SK-N-SH (cell line): Measurements from ENCODE around the gene ZGPAT. TPM values are rescaled to one million over a fixed set of nuclear protein-coding genes. Genes with fewer than 3 reads are reported as not detected.

Experiments
- CTCF ChIA-PET: fragments of 300-600, 350-600 bp; formaldehyde crosslinking; extraction: SDS; loops from one replicate; lab custom pipeline; 2021; lab: Yijun Ruan, JAX
- POLR2A ChIA-PET: fragments of 350-600 bp; sonication (Branson Sonifier 250); formaldehyde crosslinking; extraction: SDS; loops from one replicate; lab custom pipeline; 2020; ENCODE audit warnings: antibody characterized with exemption, inconsistent platforms; lab: Yijun Ruan, JAX
- DNase-seq: peaks from one replicate; pipeline ENCODE4 v3.0.0; 2012
- H2AFZ ChIP-seq: fragments of 200-600 bp; sonication (generic); 2 replicates; pipeline ENCODE4 v1.8.1; 2016; ENCODE audit warnings: antibody characterized with exemption, mild to moderate bottlenecking, low read depth
- H3F3A ChIP-seq: fragments of 200-600 bp; sonication (generic); replicated peaks from 2 replicates; pipeline ENCODE3; 2016; ENCODE audit warnings: antibody characterized with exemption, mild to moderate bottlenecking; ENCODE audit not compliant: insufficient read depth
- H3K27ac ChIP-seq, 2 experiments: fragments of 200-500 bp in 1 of 2; fragments of 200-600 bp in 1 of 2; sonication (Bioruptor generic) in 1 of 2; sonication (generic), shearing (Covaris generic) in 1 of 2; 2 replicates each; pipeline versions ENCODE4 v1.5.1 to v1.6.1; 2014 to 2016; ENCODE audit warnings: low read depth in 2 of 2, inconsistent platforms in 1 of 2, low read length in 1 of 2, mild to moderate bottlenecking in 1 of 2, mixed read lengths in 1 of 2
- H3K27me3 ChIP-seq: fragments of 200-600 bp; sonication (generic), shearing (Covaris generic); 2 replicates; pipeline ENCODE4 v1.6.1; 2016; ENCODE audit warnings: mixed run types; ENCODE audit not compliant: insufficient read depth
- H3K36me3 ChIP-seq, 2 experiments: fragments of 200-500 bp in 1 of 2; fragments of 200-600 bp in 1 of 2; sonication (Bioruptor generic) in 1 of 2; sonication (generic) in 1 of 2; replicated peaks in 1 of 2; 2 replicates each; pipeline versions ENCODE3 to v1.5.1; 2014 to 2016; ENCODE audit warnings: low read length in 1 of 2, mild to moderate bottlenecking in 1 of 2; ENCODE audit not compliant: insufficient read depth in 2 of 2, control insufficient read depth in 1 of 2
- H3K4me1 ChIP-seq, 2 experiments: fragments of 200-500 bp in 1 of 2; fragments of 200-600 bp in 1 of 2; sonication (Bioruptor generic) in 1 of 2; sonication (generic), shearing (Covaris generic) in 1 of 2; 2 replicates each; pipeline versions ENCODE4 v1.5.1 to v1.6.1; 2014 to 2016; ENCODE audit warnings: low read depth in 1 of 2, low read length in 1 of 2, mixed run types in 1 of 2; ENCODE audit not compliant: insufficient read depth in 2 of 2, control insufficient read depth in 1 of 2
- H3K4me2 ChIP-seq: fragments of 200-600 bp; sonication (generic), shearing (Covaris generic); 2 replicates; pipeline ENCODE4 v1.6.1; 2017; ENCODE audit warnings: mixed run types
- H3K4me3 ChIP-seq, 2 experiments: fragments of 200-500 bp in 1 of 2; fragments of 200-600 bp in 1 of 2; sonication (Bioruptor generic) in 1 of 2; sonication (generic), shearing (Covaris generic) in 1 of 2; 2 replicates each; pipeline versions ENCODE4 v1.5.1 to v1.8.1; 2014 to 2016; ENCODE audit warnings: low read depth in 2 of 2, inconsistent platforms in 1 of 2, low read length in 1 of 2, mild to moderate bottlenecking in 1 of 2, mixed read lengths in 1 of 2, moderate library complexity in 1 of 2
- H3K79me2 ChIP-seq: fragments of 200-600 bp; sonication (generic); 2 replicates; pipeline ENCODE4 v1.8.1; 2017; ENCODE audit warnings: mild to moderate bottlenecking; ENCODE audit not compliant: insufficient read depth
- H3K9ac ChIP-seq: fragments of 200-600 bp; sonication (generic); 2 replicates; pipeline ENCODE4 v1.6.1; 2017; ENCODE audit warnings: mixed run types
- H3K9me2 ChIP-seq: fragments of 200-600 bp; sonication (generic); 2 replicates; pipeline ENCODE4 v1.6.1; 2017; ENCODE audit warnings: mixed run types
- H3K9me3 ChIP-seq: fragments of 200-600 bp; sonication (generic); 2 replicates; pipeline ENCODE4 v1.6.1; 2017; ENCODE audit warnings: mixed run types, mild to moderate bottlenecking, moderate library complexity
- H4K20me1 ChIP-seq: fragments of 200-600 bp; sonication (generic); 2 replicates; pipeline ENCODE4 v1.6.1; 2017; ENCODE audit warnings: mild to moderate bottlenecking, mixed run types; ENCODE audit not compliant: insufficient read depth
- EP300 ChIP-seq, 2 experiments: IDR thresholded peaks; 2 replicates each; pipeline versions ENCODE4 v1.4.0 to v1.6.1; 2012; ENCODE audit warnings: borderline replicate concordance in 1 of 2, low read depth in 1 of 2, low read length in 1 of 2
- EZH2phosphoT487 ChIP-seq: fragments of 200-600 bp; sonication (generic); IDR thresholded peaks from 2 replicates; pipeline ENCODE4 v1.6.1; 2017; ENCODE audit warnings: low read depth, mixed run types, mild to moderate bottlenecking, antibody characterized with exemption, moderate library complexity, borderline replicate concordance
- FOXM1 ChIP-seq: IDR thresholded peaks from 2 replicates; pipeline ENCODE4 v1.4.0; 2012; ENCODE audit warnings: low read depth, mild to moderate bottlenecking
- MEF2A ChIP-seq: IDR thresholded peaks from 2 replicates; pipeline ENCODE4 v1.4.0; 2012; ENCODE audit warnings: low read depth, borderline replicate concordance
- RAD21 ChIP-seq: IDR thresholded peaks from 2 replicates; pipeline ENCODE4 v1.6.1; 2012; ENCODE audit warnings: mild to moderate bottlenecking, low read length
- RCOR1 ChIP-seq: fragments of 150-350 bp; IDR thresholded peaks from 2 replicates; pipeline ENCODE4 v1.6.1; 2017; ENCODE audit warnings: antibody characterized with exemption, low read length
- RXRA ChIP-seq: IDR thresholded peaks from 2 replicates; pipeline ENCODE4 v1.4.0; 2012; ENCODE audit warnings: low read depth, mild to moderate bottlenecking, borderline replicate concordance
- WGBS: methylation state at CpG from one replicate; pipeline ENCODE4 v1.1.6; 2017; ENCODE audit warnings: low lambda C conversion rate; 5-methylcytosine and 5-hydroxymethylcytosine counted together
- polyA plus RNA-seq, 3 experiments: library from polyadenylated mRNA; depleted of rRNA; stranded (reverse); fragments of >200 nt; gene quantifications; 2 replicates each; pipeline ENCODE4 v1.2.3, GENCODE V29; 2012
- TF ChIP-seq, protein P1 (sequence below): IDR thresholded peaks from 2 replicates; pipeline ENCODE4 v1.4.0; 2012; ENCODE audit warnings: low read depth, borderline replicate concordance
- TF ChIP-seq, protein P2 (sequence below): fragments of 150-350 bp; IDR thresholded peaks from 2 replicates; pipeline ENCODE4 v1.6.1; 2016; ENCODE audit warnings: mild to moderate bottlenecking, low read depth, low read length
- TF ChIP-seq, protein P3 (sequence below): IDR thresholded peaks from 2 replicates; pipeline ENCODE4 v1.4.0; 2012; ENCODE audit warnings: low read depth, borderline replicate concordance
- TF ChIP-seq, protein P4 (sequence below): IDR thresholded peaks from 2 replicates; pipeline ENCODE4; 2012

Gene ZGPAT
- polyA plus RNA-seq, 1 of the 3 experiments (the other 2 are of a cell fraction) = 33.7 TPM

DNA sequence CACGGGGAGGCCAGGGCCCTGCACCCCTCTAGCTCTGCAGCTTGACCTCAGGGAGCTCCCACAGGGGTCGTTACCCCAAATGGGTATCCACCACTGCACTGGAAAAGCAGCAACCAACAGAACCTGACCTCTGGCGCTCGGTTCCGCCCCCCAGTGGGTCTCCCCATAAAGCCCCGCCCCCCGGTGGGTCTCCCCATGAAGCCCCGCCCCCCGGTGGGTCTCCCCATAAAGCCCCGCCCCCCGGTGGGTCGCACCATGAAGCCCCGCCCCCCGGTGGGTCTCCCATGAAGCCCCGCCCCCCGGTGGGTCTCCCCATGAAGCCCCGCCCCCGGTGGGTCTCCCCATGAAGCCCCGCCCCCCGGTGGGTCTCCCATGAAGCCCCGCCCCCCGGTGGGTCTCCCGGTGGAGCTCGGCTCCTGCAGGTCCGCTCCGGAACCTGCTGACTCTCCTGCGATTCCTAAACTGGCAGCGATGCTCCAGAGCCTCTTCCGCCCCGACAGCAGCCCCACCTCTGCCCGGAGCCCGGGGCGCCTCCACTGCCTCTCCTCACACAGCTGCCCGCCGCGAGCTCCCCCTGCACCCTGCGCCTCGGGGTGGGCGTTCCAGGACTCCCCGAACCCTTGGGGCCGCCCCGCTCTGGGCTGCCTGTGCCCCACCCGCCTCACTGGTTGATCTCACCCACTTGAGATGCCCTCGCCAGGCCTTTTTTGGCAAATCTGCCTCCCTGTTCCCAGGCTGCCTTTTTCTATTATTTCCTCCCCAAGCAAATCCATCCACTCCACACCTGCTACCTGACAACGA is 43.8 kb downstream of the ZGPAT start:
- POLR2A ChIA-PET = no interaction called here
- H3K4me3 ChIP-seq = no peak overlapping the region
- CTCF ChIA-PET = interaction anchor here (0.7 to 1.2 kb wide), 2 partner anchors 10 to 23 kb away, joined by 3 to 7 read pairs; no protein-coding TSS in a partner anchor
- H3K4me2 ChIP-seq = no peak overlapping the region
- no peak overlapping the region for H3K9ac ChIP-seq
- no peaks in the 10 kb centered on the region for H3K36me3 ChIP-seq
- peaks cover 4% of the 10 kb centered on the region for H3F3A ChIP-seq
- peaks cover 0 to 10% of the 10 kb centered on the region in 2 experiments; a peak in 1 of 4 replicates for H3K4me1 ChIP-seq
- no peak overlapping the region for H2AFZ ChIP-seq
- H3K9me3 ChIP-seq = no peaks in the 10 kb centered on the region
- H3K27me3 ChIP-seq = no peaks in the 10 kb centered on the region
- TF ChIP-seq RAD21 (no peak), EP300 (IDR thresholded peaks at IDR 0.05; ENCODE audit: borderline replicate concordance in 1 of 2, low read depth in 1 of 2, low read length in 1 of 2) (no peak), MEF2A (no peak), FOXM1 (no peak), RCOR1 (no peak), EZH2phosphoT487 (no peak), RXRA (no peak)
- TF ChIP-seq, protein P1, sequence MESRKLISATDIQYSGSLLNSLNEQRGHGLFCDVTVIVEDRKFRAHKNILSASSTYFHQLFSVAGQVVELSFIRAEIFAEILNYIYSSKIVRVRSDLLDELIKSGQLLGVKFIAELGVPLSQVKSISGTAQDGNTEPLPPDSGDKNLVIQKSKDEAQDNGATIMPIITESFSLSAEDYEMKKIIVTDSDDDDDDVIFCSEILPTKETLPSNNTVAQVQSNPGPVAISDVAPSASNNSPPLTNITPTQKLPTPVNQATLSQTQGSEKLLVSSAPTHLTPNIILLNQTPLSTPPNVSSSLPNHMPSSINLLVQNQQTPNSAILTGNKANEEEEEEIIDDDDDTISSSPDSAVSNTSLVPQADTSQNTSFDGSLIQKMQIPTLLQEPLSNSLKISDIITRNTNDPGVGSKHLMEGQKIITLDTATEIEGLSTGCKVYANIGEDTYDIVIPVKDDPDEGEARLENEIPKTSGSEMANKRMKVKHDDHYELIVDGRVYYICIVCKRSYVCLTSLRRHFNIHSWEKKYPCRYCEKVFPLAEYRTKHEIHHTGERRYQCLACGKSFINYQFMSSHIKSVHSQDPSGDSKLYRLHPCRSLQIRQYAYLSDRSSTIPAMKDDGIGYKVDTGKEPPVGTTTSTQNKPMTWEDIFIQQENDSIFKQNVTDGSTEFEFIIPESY = no peak
- TF ChIP-seq, protein P2, sequence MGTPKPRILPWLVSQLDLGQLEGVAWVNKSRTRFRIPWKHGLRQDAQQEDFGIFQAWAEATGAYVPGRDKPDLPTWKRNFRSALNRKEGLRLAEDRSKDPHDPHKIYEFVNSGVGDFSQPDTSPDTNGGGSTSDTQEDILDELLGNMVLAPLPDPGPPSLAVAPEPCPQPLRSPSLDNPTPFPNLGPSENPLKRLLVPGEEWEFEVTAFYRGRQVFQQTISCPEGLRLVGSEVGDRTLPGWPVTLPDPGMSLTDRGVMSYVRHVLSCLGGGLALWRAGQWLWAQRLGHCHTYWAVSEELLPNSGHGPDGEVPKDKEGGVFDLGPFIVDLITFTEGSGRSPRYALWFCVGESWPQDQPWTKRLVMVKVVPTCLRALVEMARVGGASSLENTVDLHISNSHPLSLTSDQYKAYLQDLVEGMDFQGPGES = no peak
- TF ChIP-seq, protein P3, sequence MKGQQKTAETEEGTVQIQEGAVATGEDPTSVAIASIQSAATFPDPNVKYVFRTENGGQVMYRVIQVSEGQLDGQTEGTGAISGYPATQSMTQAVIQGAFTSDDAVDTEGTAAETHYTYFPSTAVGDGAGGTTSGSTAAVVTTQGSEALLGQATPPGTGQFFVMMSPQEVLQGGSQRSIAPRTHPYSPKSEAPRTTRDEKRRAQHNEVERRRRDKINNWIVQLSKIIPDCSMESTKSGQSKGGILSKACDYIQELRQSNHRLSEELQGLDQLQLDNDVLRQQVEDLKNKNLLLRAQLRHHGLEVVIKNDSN = no peak
- TF ChIP-seq, protein P4, sequence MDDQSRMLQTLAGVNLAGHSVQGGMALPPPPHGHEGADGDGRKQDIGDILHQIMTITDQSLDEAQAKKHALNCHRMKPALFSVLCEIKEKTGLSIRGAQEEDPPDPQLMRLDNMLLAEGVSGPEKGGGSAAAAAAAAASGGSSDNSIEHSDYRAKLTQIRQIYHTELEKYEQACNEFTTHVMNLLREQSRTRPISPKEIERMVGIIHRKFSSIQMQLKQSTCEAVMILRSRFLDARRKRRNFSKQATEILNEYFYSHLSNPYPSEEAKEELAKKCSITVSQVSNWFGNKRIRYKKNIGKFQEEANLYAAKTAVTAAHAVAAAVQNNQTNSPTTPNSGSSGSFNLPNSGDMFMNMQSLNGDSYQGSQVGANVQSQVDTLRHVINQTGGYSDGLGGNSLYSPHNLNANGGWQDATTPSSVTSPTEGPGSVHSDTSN = no peak
- no peaks in the 10 kb centered on the region for H4K20me1 ChIP-seq
- no peaks in the 10 kb centered on the region for H3K79me2 ChIP-seq
- H3K27ac ChIP-seq = no peak overlapping the region
- DNase-seq = peak; percentile 77
- WGBS = 76% methylated on average over 29 of the region's 45 CpGs
- no peaks in the 10 kb centered on the region for H3K9me2 ChIP-seq
